Trophoblast cell (in vitro differentiated cells and primary cell): Measurements from ENCODE around the gene KCNK13.

ENCODE experiments used
- DNase-seq, 2 donors: peaks; one replicate each; pipeline ENCODE4 v3.0.0-alpha.2; 2016
- H2AFZ ChIP-seq: 2 replicates; pipeline ENCODE4 v1.6.1; 2013; ENCODE audit warnings: low read length, moderate library complexity, mild to moderate bottlenecking; ENCODE audit not compliant: insufficient read depth, poor library complexity
- H2AK5ac ChIP-seq: 2 replicates; pipeline ENCODE4 v1.6.1; 2013; ENCODE audit warnings: mild to moderate bottlenecking, low read length
- H2BK120ac ChIP-seq: 2 replicates; pipeline ENCODE4 v1.6.1; 2013; ENCODE audit warnings: low read length, mild to moderate bottlenecking, moderate library complexity; ENCODE audit not compliant: insufficient read depth, poor library complexity
- H2BK12ac ChIP-seq: 2 replicates; pipeline ENCODE4 v1.6.1; 2013; ENCODE audit warnings: mild to moderate bottlenecking, low read length, moderate library complexity
- H2BK5ac ChIP-seq: 2 replicates; pipeline ENCODE4 v1.6.1; 2013; ENCODE audit warnings: low read length, low read depth, moderate library complexity, mild to moderate bottlenecking; ENCODE audit not compliant: poor library complexity
- H3K14ac ChIP-seq: 2 replicates; pipeline ENCODE4 v1.6.1; 2013; ENCODE audit warnings: mild to moderate bottlenecking, low read length
- H3K18ac ChIP-seq: 2 replicates; pipeline ENCODE4 v1.6.1; 2013; ENCODE audit warnings: mild to moderate bottlenecking, low read length
- H3K23ac ChIP-seq: 2 replicates; pipeline ENCODE4 v1.6.1; 2013; ENCODE audit warnings: low read length
- H3K27ac ChIP-seq: 2 replicates; pipeline ENCODE4 v1.5.1; 2013; ENCODE audit warnings: low read depth, mild to moderate bottlenecking, inconsistent platforms, low read length, moderate library complexity
- H3K27me3 ChIP-seq: 2 replicates; pipeline ENCODE4 v1.6.1; 2013; ENCODE audit warnings: inconsistent platforms, mild to moderate bottlenecking, low read length, moderate library complexity; ENCODE audit not compliant: insufficient read depth
- H3K36me3 ChIP-seq, 2 experiments: 1 replicate in 1 of 2; 2 replicates in 1 of 2; pipeline ENCODE4 v1.6.1; 2013; ENCODE audit warnings: low read length in 2 of 2, mild to moderate bottlenecking in 2 of 2, moderate library complexity in 1 of 2; ENCODE audit not compliant: insufficient read depth in 2 of 2, control insufficient read depth in 1 of 2
- H3K4ac ChIP-seq: 2 replicates; pipeline ENCODE4 v1.6.1; 2013; ENCODE audit warnings: low read depth, mild to moderate bottlenecking, low read length, moderate library complexity
- H3K4me1 ChIP-seq, 2 experiments: 1 replicate in 1 of 2; 2 replicates in 1 of 2; pipeline ENCODE4 v1.6.1; 2013; ENCODE audit warnings: low read length in 2 of 2, mild to moderate bottlenecking in 2 of 2, moderate library complexity in 1 of 2; ENCODE audit not compliant: insufficient read depth in 2 of 2, control insufficient read depth in 1 of 2
- H3K4me2 ChIP-seq: 2 replicates; pipeline ENCODE4 v1.6.1; 2013; ENCODE audit warnings: inconsistent platforms, mild to moderate bottlenecking, low read length, moderate library complexity
- H3K4me3 ChIP-seq: 2 replicates; pipeline ENCODE4 v1.5.1; 2013; ENCODE audit warnings: mild to moderate bottlenecking, low read depth, low read length, inconsistent platforms
- H3K79me1 ChIP-seq: one replicate; pipeline ENCODE4 v1.6.1; 2013; ENCODE audit warnings: low read length
- H3K79me2 ChIP-seq: 2 replicates; pipeline ENCODE4 v1.6.1; 2013; ENCODE audit warnings: low read length, mild to moderate bottlenecking; ENCODE audit not compliant: control insufficient read depth, insufficient read depth, poor library complexity
- H3K9ac ChIP-seq: 2 replicates; pipeline ENCODE4 v1.6.1; 2013; ENCODE audit warnings: mild to moderate bottlenecking, low read length
- H3K9me3 ChIP-seq: 2 replicates; pipeline ENCODE4 v1.6.1; 2013; ENCODE audit warnings: low read depth, mild to moderate bottlenecking, control low read depth, inconsistent platforms, low read length; ENCODE audit not compliant: insufficient read depth
- H4K12ac ChIP-seq: 2 replicates; pipeline ENCODE4 v1.6.1; 2013; ENCODE audit warnings: low read depth, mild to moderate bottlenecking, low read length, moderate library complexity
- H4K8ac ChIP-seq: 2 replicates; pipeline ENCODE4 v1.6.1; 2013; ENCODE audit warnings: low read depth, mild to moderate bottlenecking, low read length, moderate library complexity
- H4K91ac ChIP-seq: one replicate; pipeline ENCODE4 v1.6.1; 2013; ENCODE audit warnings: low read depth, mild to moderate bottlenecking, low read length, moderate library complexity
- WGBS: extraction: QIAGEN DNeasy Blood & Tissue Kit; methylation state at CpG from one replicate; pipeline ENCODE4 v1.1.7; 2013; ENCODE audit warnings: missing lambda C conversion rate; ENCODE audit not compliant: insufficient read length, insufficient coverage; ENCODE audit errors: extremely low coverage; 5-methylcytosine and 5-hydroxymethylcytosine counted together

Gene KCNK13

DNA sequence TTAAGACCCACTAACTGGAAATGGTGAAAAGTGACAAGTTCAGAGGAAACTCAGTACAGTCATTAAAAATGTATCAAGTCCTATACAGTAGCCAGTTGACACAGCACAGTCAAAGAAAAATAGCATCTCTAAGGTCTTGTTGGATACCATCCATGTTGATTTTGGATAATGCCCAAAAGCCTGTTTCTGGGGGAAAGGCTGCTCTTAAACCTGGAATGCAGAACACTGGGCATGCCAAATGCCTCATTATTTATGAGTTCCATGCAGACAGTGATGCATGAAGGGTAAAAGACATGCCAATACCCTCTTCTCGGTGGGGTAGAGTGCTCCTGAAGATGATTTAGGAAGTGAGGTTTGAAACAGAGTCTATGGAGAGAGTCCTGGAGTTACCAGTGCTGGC is 29.6 kb downstream of the KCNK13 start:
- no peak overlapping the region for H3K9ac ChIP-seq
- H4K12ac ChIP-seq: no peak overlapping the region
- no peaks in the 10 kb centered on the region for H3K79me1 ChIP-seq
- no peak overlapping the region for H3K18ac ChIP-seq
- no peaks in the 10 kb centered on the region for H3K9me3 ChIP-seq
- no peak overlapping the region for H3K23ac ChIP-seq
- no peaks in the 10 kb centered on the region for H3K36me3 ChIP-seq
- H3K4me1 ChIP-seq: peaks cover 0 to 2% of the 10 kb centered on the region in 2 experiments
- no peak for DNase-seq
- no peak overlapping the region for H4K91ac ChIP-seq
- H3K79me2 ChIP-seq: no peaks in the 10 kb centered on the region
- H3K4ac ChIP-seq: no peak overlapping the region
- H3K27ac ChIP-seq: no peak overlapping the region
- no peak overlapping the region for H3K14ac ChIP-seq
- no peak overlapping the region for H2BK5ac ChIP-seq
- H2AK5ac ChIP-seq: no peak overlapping the region
- H4K8ac ChIP-seq: no peak overlapping the region
- H3K27me3 ChIP-seq: no peaks in the 10 kb centered on the region
- no peak overlapping the region for H3K4me2 ChIP-seq
- no peak overlapping the region for H2BK12ac ChIP-seq
- H3K4me3 ChIP-seq: no peak overlapping the region
- H2BK120ac ChIP-seq: no peak overlapping the region
- no CpG with 5 or more reads among the region's 1 CpG for WGBS
- H2AFZ ChIP-seq: no peak overlapping the region

DNA sequence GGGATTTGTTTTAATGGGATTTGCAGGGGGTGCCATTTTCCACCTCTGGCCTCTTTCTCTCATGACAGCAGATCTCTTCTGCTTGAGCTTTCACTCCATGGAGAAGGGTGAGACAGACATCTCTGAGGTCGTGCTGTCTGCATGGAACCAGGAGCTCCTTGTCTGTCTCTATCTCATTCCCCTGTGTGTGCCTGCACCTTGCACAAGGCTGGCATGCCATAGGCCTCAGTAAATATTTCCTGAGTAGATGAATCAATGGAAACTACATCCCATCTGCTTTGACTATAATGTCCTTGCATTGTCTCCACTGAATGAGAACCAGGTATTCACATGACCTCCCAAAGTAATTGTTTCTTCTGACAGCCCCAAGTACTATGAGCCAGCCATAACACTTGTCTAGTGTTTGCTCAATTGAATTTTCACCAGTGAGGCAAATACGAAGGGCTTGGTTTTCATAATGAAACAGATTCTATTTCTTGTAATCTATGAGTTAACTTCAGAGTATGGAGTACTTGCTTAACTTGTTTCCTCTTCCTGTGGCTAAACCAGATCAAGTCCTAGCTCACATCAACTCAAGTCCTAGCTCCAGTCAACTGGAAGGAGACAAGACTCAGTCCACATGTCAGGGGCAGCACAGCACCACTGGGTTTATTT is 32.3 kb downstream of the KCNK13 start:
- no peak overlapping the region for H2AFZ ChIP-seq
- no peak overlapping the region for H3K18ac ChIP-seq
- whole genome bisulfite sequencing: no CpG with 5 or more reads among the region's 2 CpGs
- H3K36me3 ChIP-seq: no peaks in the 10 kb centered on the region
- no peak overlapping the region for H2AK5ac ChIP-seq
- H3K4me1 ChIP-seq: peaks cover 0 to 2% of the 10 kb centered on the region in 2 experiments
- H2BK120ac ChIP-seq: no peak overlapping the region
- peak; percentile 3 to 53 for DNase-seq
- no peak overlapping the region for H3K4me2 ChIP-seq
- no peak overlapping the region for H4K12ac ChIP-seq
- no peak overlapping the region for H3K4me3 ChIP-seq
- H4K8ac ChIP-seq: no peak overlapping the region
- no peaks in the 10 kb centered on the region for H3K9me3 ChIP-seq
- H3K14ac ChIP-seq: no peak overlapping the region
- H2BK5ac ChIP-seq: no peak overlapping the region
- H3K27me3 ChIP-seq: no peaks in the 10 kb centered on the region
- H3K23ac ChIP-seq: no peak overlapping the region
- no peak overlapping the region for H3K27ac ChIP-seq
- no peaks in the 10 kb centered on the region for H3K79me2 ChIP-seq
- H3K9ac ChIP-seq: no peak overlapping the region
- H4K91ac ChIP-seq: no peak overlapping the region
- no peak overlapping the region for H3K4ac ChIP-seq
- H2BK12ac ChIP-seq: no peak overlapping the region
- H3K79me1 ChIP-seq: no peaks in the 10 kb centered on the region

DNA sequence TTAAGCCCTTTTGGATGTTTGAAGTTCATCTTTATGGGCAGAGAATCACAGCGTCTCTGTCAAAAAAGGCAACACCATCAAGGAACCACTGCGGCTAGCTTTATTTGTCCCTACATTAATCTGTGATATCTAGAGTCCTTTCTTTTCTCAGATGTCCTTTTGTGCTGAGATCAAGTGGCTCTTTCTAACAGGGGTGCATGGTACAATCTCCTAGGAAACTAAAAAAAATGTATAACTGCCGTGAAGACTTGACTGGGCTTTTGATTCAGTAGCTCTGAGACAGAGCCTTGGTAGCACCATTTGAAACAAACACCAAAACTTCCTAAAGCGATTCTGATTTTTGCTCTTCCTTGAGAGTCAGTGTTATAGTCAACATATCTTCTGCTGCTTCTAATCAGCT is 33.3 kb downstream of the KCNK13 start:
- no peak overlapping the region for H3K4ac ChIP-seq
- no CpG with 5 or more reads among the region's 4 CpGs for WGBS

GRCh38 chr14:90096566-90096965 is 34.8 kb downstream of the KCNK13 start:
- Histone ChIP-seq H3K4me3 (no peak overlapping the region), H3K79me1 (no peaks in the 10 kb centered on the region), H3K4me2 (no peak overlapping the region), H4K91ac (no peak overlapping the region), H3K18ac (no peak overlapping the region), H2AK5ac (no peak overlapping the region), H2BK120ac (no peak overlapping the region), H3K4ac (no peak overlapping the region), H3K9ac (no peak overlapping the region), H4K8ac (no peak overlapping the region), H3K27me3 (no peaks in the 10 kb centered on the region), H3K23ac (no peak overlapping the region), H3K4me1 (peaks cover 0 to 2% of the 10 kb centered on the region in 2 experiments), H2BK12ac (no peak overlapping the region), H3K27ac (no peak overlapping the region), H3K9me3 (no peaks in the 10 kb centered on the region), H2BK5ac (no peak overlapping the region), H3K14ac (no peak overlapping the region), H2AFZ (no peak overlapping the region), H4K12ac (no peak overlapping the region), H3K36me3 (no peaks in the 10 kb centered on the region), H3K79me2 (no peaks in the 10 kb centered on the region)
- no CpG with 5 or more reads among the region's 1 CpG for WGBS
- DNase-seq: no peak

More for the DNA sequence above, 33.3 kb downstream of the KCNK13 start:
- no peak overlapping the region for H2BK5ac ChIP-seq
- no peaks in the 10 kb centered on the region for H3K36me3 ChIP-seq
- no peak overlapping the region for H3K18ac ChIP-seq
- no peak overlapping the region for H3K9ac ChIP-seq
- no peak for DNase-seq
- no peak overlapping the region for H3K23ac ChIP-seq
- no peak overlapping the region for H3K27ac ChIP-seq
- no peak overlapping the region for H2AFZ ChIP-seq
- peaks cover 0 to 2% of the 10 kb centered on the region in 2 experiments for H3K4me1 ChIP-seq
- H3K4me3 ChIP-seq: no peak overlapping the region
- H3K79me2 ChIP-seq: no peaks in the 10 kb centered on the region
- H2AK5ac ChIP-seq: no peak overlapping the region
- no peaks in the 10 kb centered on the region for H3K27me3 ChIP-seq
- no peak overlapping the region for H3K14ac ChIP-seq
- H4K8ac ChIP-seq: no peak overlapping the region
- H2BK12ac ChIP-seq: no peak overlapping the region
- H3K9me3 ChIP-seq: no peaks in the 10 kb centered on the region
- H4K91ac ChIP-seq: no peak overlapping the region
- H4K12ac ChIP-seq: no peak overlapping the region
- H2BK120ac ChIP-seq: no peak overlapping the region
- no peak overlapping the region for H3K4me2 ChIP-seq
- no peaks in the 10 kb centered on the region for H3K79me1 ChIP-seq
